Measurements from ENCODE around the gene SLCO3A1. TPM values are rescaled to one million over a fixed set of nuclear protein-coding genes. Genes with fewer than 3 reads are reported as not detected.

Gene SLCO3A1
- total RNA-seq, 2 experiments from 2014 or later, result 29.5 to 30.4 TPM

DNA sequence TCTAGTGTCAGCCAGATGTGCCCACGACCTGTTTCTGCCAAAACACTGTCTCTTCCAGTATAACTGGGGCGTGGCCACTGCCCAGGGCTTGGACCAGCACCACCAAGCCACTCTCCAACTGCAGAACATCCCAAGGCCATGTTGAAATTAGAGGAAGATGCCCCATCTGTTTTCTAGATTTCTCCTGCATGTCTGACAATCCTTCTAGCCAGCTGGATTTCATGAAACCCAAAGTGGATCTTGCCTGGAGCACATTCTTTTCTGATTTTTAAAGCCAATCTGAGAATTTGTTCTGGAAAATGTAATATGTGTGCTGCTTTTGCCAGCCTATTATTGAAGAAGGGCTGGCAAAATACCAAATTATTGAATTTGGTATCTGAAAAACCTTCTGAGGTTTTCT lies 182.5 kb downstream of the SLCO3A1 start:
- Histone ChIP-seq H3K4me3 (ENCODE audit: low read length) (no peak overlapping the region), H3K4me1 (ENCODE audit: insufficient read depth, low read length) (peaks cover 19% of the 10 kb centered on the region), H3K9me3 (ENCODE audit: control insufficient read depth in 1 of 2, insufficient read depth in 1 of 2, low read length in 2 of 2) (no peaks in the 10 kb centered on the region), H3K27ac (ENCODE audit: low read depth in 1 of 2, low read length in 2 of 2) (no peak overlapping the region), H3K27me3 (ENCODE audit: control insufficient read depth in 1 of 2, insufficient read depth in 2 of 2, low read length in 2 of 2) (no peaks in the 10 kb centered on the region), H3K36me3 (ENCODE audit: insufficient read depth, low read length) (no peaks in the 10 kb centered on the region)
- DNase-seq, result no peak
- intact Hi-C loops (cut with DNase I, micrococcal nuclease), result no loop called here
- H3K4me1 Mint-ChIP-seq (ENCODE audit: low read depth), result peaks cover 44% of the 10 kb centered on the region
- CTCF ChIA-PET, result interaction anchor here (0.7 kb wide), 1 partner anchor 28 kb away, joined by 3 read pairs; no protein-coding TSS in a partner anchor
- peaks cover 6% of the 10 kb centered on the region for H3K9me3 Mint-ChIP-seq
- POLR2A ChIA-PET, result no interaction called here
- no peaks in the 10 kb centered on the region for H3K27me3 Mint-ChIP-seq
- H3K4me3 Mint-ChIP-seq, result no peak overlapping the region
- TF ChIP-seq, protein P1, sequence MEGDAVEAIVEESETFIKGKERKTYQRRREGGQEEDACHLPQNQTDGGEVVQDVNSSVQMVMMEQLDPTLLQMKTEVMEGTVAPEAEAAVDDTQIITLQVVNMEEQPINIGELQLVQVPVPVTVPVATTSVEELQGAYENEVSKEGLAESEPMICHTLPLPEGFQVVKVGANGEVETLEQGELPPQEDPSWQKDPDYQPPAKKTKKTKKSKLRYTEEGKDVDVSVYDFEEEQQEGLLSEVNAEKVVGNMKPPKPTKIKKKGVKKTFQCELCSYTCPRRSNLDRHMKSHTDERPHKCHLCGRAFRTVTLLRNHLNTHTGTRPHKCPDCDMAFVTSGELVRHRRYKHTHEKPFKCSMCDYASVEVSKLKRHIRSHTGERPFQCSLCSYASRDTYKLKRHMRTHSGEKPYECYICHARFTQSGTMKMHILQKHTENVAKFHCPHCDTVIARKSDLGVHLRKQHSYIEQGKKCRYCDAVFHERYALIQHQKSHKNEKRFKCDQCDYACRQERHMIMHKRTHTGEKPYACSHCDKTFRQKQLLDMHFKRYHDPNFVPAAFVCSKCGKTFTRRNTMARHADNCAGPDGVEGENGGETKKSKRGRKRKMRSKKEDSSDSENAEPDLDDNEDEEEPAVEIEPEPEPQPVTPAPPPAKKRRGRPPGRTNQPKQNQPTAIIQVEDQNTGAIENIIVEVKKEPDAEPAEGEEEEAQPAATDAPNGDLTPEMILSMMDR (IDR thresholded peaks at IDR 0.05), result no peak
- H3K27ac Mint-ChIP-seq, result no peak overlapping the region
- H3K36me3 Mint-ChIP-seq (ENCODE audit: low read depth), result no peaks in the 10 kb centered on the region
- ATAC-seq (ENCODE audit: poor library complexity), result no peak

GRCh38 chr15:92037491-92037890 lies 184.0 kb downstream of the SLCO3A1 start:
- Histone ChIP-seq H3K27ac (ENCODE audit: low read depth in 1 of 2, low read length in 2 of 2) (no peak overlapping the region), H3K9me3 (ENCODE audit: control insufficient read depth in 1 of 2, insufficient read depth in 1 of 2, low read length in 2 of 2) (no peaks in the 10 kb centered on the region), H3K27me3 (ENCODE audit: control insufficient read depth in 1 of 2, insufficient read depth in 2 of 2, low read length in 2 of 2) (no peaks in the 10 kb centered on the region), H3K4me1 (ENCODE audit: insufficient read depth, low read length) (peaks cover 11% of the 10 kb centered on the region), H3K4me3 (ENCODE audit: low read length) (no peak overlapping the region), H3K36me3 (ENCODE audit: insufficient read depth, low read length) (no peaks in the 10 kb centered on the region)
- CTCF ChIA-PET, result no interaction called here
- Mint-ChIP-seq H3K27ac (no peak overlapping the region), H3K4me1 (ENCODE audit: low read depth) (peaks cover 44% of the 10 kb centered on the region), H3K4me3 (no peak overlapping the region), H3K36me3 (ENCODE audit: low read depth) (no peaks in the 10 kb centered on the region), H3K27me3 (no peaks in the 10 kb centered on the region), H3K9me3 (peaks cover 6% of the 10 kb centered on the region)
- ATAC-seq (ENCODE audit: poor library complexity) (no peak), DNase-seq (no peak)
- TF ChIP-seq, protein P1 (IDR thresholded peaks at IDR 0.05), result no peak
- intact Hi-C loops (cut with DNase I, micrococcal nuclease), result no loop called here
- POLR2A ChIA-PET, result no interaction called here

DNA sequence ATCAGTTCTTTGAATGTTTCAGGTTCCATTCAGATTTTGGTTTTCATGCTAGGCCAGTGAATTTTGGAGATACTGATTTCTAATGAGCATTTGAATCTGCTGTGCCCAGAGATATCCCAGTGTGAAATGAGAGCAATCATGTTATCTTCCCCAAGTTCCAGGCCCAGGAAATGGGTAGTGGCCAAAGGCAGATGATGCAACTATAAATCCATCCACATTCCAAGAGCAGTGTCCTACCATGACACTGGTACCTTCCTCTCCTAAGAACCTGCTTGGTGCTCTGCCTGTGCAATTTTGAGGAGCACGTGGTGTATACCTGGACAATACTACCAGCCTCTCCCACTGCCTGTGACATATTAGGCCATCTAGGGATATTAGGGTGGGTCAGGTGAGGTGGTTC lies 186.8 kb downstream of the SLCO3A1 start:
- H3K9me3 Mint-ChIP-seq, result peaks cover 6% of the 10 kb centered on the region
- ChIA-PET CTCF (no interaction called here), POLR2A (no interaction called here)
- no peaks in the 10 kb centered on the region for H3K9me3 ChIP-seq (ENCODE audit: control insufficient read depth in 1 of 2, insufficient read depth in 1 of 2, low read length in 2 of 2)
- peaks cover 49% of the 10 kb centered on the region for H3K4me1 Mint-ChIP-seq (ENCODE audit: low read depth)
- no peak overlapping the region for H3K4me3 Mint-ChIP-seq
- no peaks in the 10 kb centered on the region for H3K27me3 Mint-ChIP-seq
- H3K36me3 Mint-ChIP-seq (ENCODE audit: low read depth), result no peaks in the 10 kb centered on the region
- intact Hi-C loops (cut with DNase I, micrococcal nuclease), result no loop called here
- TF ChIP-seq, protein P1 (IDR thresholded peaks at IDR 0.05), result no peak
- H3K27me3 ChIP-seq (ENCODE audit: control insufficient read depth in 1 of 2, insufficient read depth in 2 of 2, low read length in 2 of 2), result no peaks in the 10 kb centered on the region
- ATAC-seq (ENCODE audit: poor library complexity) (no peak), DNase-seq (no peak)
- peaks cover 15% of the 10 kb centered on the region for H3K4me1 ChIP-seq (ENCODE audit: insufficient read depth, low read length)
- no peak overlapping the region for H3K27ac ChIP-seq (ENCODE audit: low read depth in 1 of 2, low read length in 2 of 2)
- no peak overlapping the region for H3K27ac Mint-ChIP-seq
- H3K36me3 ChIP-seq (ENCODE audit: insufficient read depth, low read length), result no peaks in the 10 kb centered on the region
- no peak overlapping the region for H3K4me3 ChIP-seq (ENCODE audit: low read length)

Data from CD4-positive, alpha-beta T cell (primary cell).